Measurements from ENCODE around the gene MAP2K6. TPM values are rescaled to one million over a fixed set of nuclear protein-coding genes. Genes with fewer than 3 reads are reported as not detected.
A peak's percentile ranks its signal among the peaks of the same experiment; 100 is the strongest.

The MAP2K6 gene
- total RNA-seq, 1 donor from 2014 or later = 3.3 TPM

- DNase-seq (ENCODE audit: low read depth) = no peak
These were observed 164.0 kb downstream of the MAP2K6 start for GRCh38 chr17:69578385-69578936.

GRCh38 chr17:69579961-69580677 is 165.6 kb downstream of the MAP2K6 start:
- DNase-seq (ENCODE audit: low read depth) = no peak

- DNase-seq (ENCODE audit: low read depth) = peak; percentile 75
These were observed 166.8 kb downstream of the MAP2K6 start for GRCh38 chr17:69581061-69581961.

- DNase-seq (ENCODE audit: low read depth) = no peak
These were observed 173.8 kb downstream of the MAP2K6 start for GRCh38 chr17:69588316-69588715.

- DNase-seq (ENCODE audit: low read depth) = peak; percentile 68
These were observed 174.3 kb downstream of the MAP2K6 start for GRCh38 chr17:69588827-69589239.

GRCh38 chr17:69590671-69591070 is 176.2 kb downstream of the MAP2K6 start:
- DNase-seq (ENCODE audit: low read depth) = no peak

GRCh38 chr17:69592692-69593350 is 178.3 kb downstream of the MAP2K6 start:
- no peak for DNase-seq (ENCODE audit: low read depth)

- DNase-seq (ENCODE audit: low read depth) = no peak
These were observed 178.8 kb downstream of the MAP2K6 start for GRCh38 chr17:69593351-69593715.

GRCh38 chr17:69593716-69594115 is 179.2 kb downstream of the MAP2K6 start:
- no peak for DNase-seq (ENCODE audit: low read depth)

GRCh38 chr17:69594641-69595040 is 180.1 kb downstream of the MAP2K6 start:
- DNase-seq (ENCODE audit: low read depth) = no peak

- DNase-seq (ENCODE audit: low read depth) = no peak
These were observed 181.6 kb downstream of the MAP2K6 start for GRCh38 chr17:69596141-69596540.

- DNase-seq (ENCODE audit: low read depth) = peak; percentile 71
These were observed 183.6 kb downstream of the MAP2K6 start for GRCh38 chr17:69597898-69598692.

- DNase-seq (ENCODE audit: low read depth) = no peak
These were observed 188.5 kb downstream of the MAP2K6 start for GRCh38 chr17:69602972-69603371.

Other genes starting within 250 kb of the MAP2K6 start
- 0.55 TPM in 1 of 2 replicates, not detected in the other for gene ABCA10, start 185.9 kb upstream of the MAP2K6 start, total RNA-seq
- 5.7 and 10.4 TPM in 2 replicates for gene ABCA5, start 87.6 kb upstream of the MAP2K6 start, total RNA-seq

Data from renal cortical epithelial cell (primary cell).